Measurements from ENCODE around the gene IL10RA. TPM values are rescaled to one million over a fixed set of nuclear protein-coding genes. Genes with fewer than 3 reads are reported as not detected.

Gene IL10RA
- total and polyA plus RNA-seq, 12 donors, result 2.0 to 29.9 (median 3.8) TPM

- H3K9me3 ChIP-seq, result peaks cover 0 to 8% (median 0%) of the 10 kb centered on the region in 11 donors
- H3K27ac ChIP-seq, result peak overlapping the region in 8 of 10 donors; percentile 40 to 95 (median 76)
- no peak for TF ChIP-seq CTCF (IDR thresholded peaks at IDR 0.05)
- no peak for DNase-seq
- intact Hi-C loops (cut with DNase I), result no loop called here
- H3K36me3 ChIP-seq, result peaks cover 0 to 38% (median 0%) of the 10 kb centered on the region in 9 donors
- no peak overlapping the region for H3K4me3 ChIP-seq
- H3K27me3 ChIP-seq, result peaks cover 0 to 3% (median 0%) of the 10 kb centered on the region in 7 donors
- H3K4me1 ChIP-seq, result peaks cover 0 to 96% (median 7%) of the 10 kb centered on the region in 9 donors
- no peak for ATAC-seq
- WGBS, 2 donors, result 81 to 87% methylated on average over 6 of the region's 6 CpGs
These were observed 15.9 kb downstream of the IL10RA start for GRCh38 chr11:118002010-118002540.

GRCh38 chr11:118002541-118003423 is 16.6 kb downstream of the IL10RA start:
- peak overlapping the region; percentile 3 to 95 (median 72) for H3K27ac ChIP-seq
- intact Hi-C loops (cut with DNase I), result no loop called here
- WGBS, 2 donors, result 54 to 71% methylated on average over 7 of the region's 7 CpGs
- peaks cover 0 to 4% (median 0%) of the 10 kb centered on the region in 7 donors for H3K27me3 ChIP-seq
- peaks cover 0 to 8% (median 0%) of the 10 kb centered on the region in 11 donors for H3K9me3 ChIP-seq
- ATAC-seq (peak; percentile 79 to 87 (median 84)), DNase-seq (peak in 1 of 2 donors; percentile 86)
- H3K4me1 ChIP-seq, result peaks cover 0 to 96% (median 7%) of the 10 kb centered on the region in 9 donors
- H3K4me3 ChIP-seq, result no peak overlapping the region
- peaks cover 0 to 30% (median 0%) of the 10 kb centered on the region in 9 donors for H3K36me3 ChIP-seq
- no peak for TF ChIP-seq CTCF (IDR thresholded peaks at IDR 0.05)

GRCh38 chr11:118003456-118003855 is 17.3 kb downstream of the IL10RA start:
- H3K4me3 ChIP-seq, result no peak overlapping the region
- DNase-seq, result no peak
- TF ChIP-seq CTCF (IDR thresholded peaks at IDR 0.05), result no peak
- peaks cover 0 to 4% (median 0%) of the 10 kb centered on the region in 7 donors for H3K27me3 ChIP-seq
- peak overlapping the region in 7 of 10 donors; percentile 60 to 95 (median 81) for H3K27ac ChIP-seq
- peaks cover 0 to 24% (median 0%) of the 10 kb centered on the region in 9 donors for H3K36me3 ChIP-seq
- WGBS, 2 donors, result 71% methylated on average over 4 of the region's 4 CpGs
- H3K9me3 ChIP-seq, result peaks cover 0 to 8% (median 0%) of the 10 kb centered on the region in 11 donors
- no peak for ATAC-seq
- intact Hi-C loops (cut with DNase I), result no loop called here
- H3K4me1 ChIP-seq, result peaks cover 0 to 97% (median 11%) of the 10 kb centered on the region in 9 donors

GRCh38 chr11:118004543-118005223 is 18.5 kb downstream of the IL10RA start:
- Histone ChIP-seq H3K4me3 (no peak overlapping the region), H3K4me1 (peaks cover 0 to 97% (median 11%) of the 10 kb centered on the region in 9 donors), H3K9me3 (peaks cover 0 to 8% (median 0%) of the 10 kb centered on the region in 11 donors), H3K36me3 (peaks cover 0 to 11% (median 0%) of the 10 kb centered on the region in 9 donors), H3K27ac (peak overlapping the region in 1 of 10 donors; percentile 95), H3K27me3 (peaks cover 0 to 4% (median 0%) of the 10 kb centered on the region in 7 donors)
- no peak for ATAC-seq
- no peak for TF ChIP-seq CTCF (IDR thresholded peaks at IDR 0.05)
- intact Hi-C loops (cut with DNase I), result loop anchor here in 1 of 10 donors (5.0 kb wide), 1 partner anchor 277 kb away; no protein-coding TSS in a partner anchor
- no peak for DNase-seq
- 81 to 82% methylated on average over 7 of the region's 7 CpGs for WGBS, 2 donors

Measured in heart right ventricle (tissue), 16 donors.